ENCODE results near the gene ZNF831. TPM values are rescaled to one million over a fixed set of nuclear protein-coding genes. Genes with fewer than 3 reads are reported as not detected.

ZNF831 gene
- total RNA-seq, 4 donors from 2014 or later, result under 0.01 to 1.8 (median 0.87) TPM

DNA sequence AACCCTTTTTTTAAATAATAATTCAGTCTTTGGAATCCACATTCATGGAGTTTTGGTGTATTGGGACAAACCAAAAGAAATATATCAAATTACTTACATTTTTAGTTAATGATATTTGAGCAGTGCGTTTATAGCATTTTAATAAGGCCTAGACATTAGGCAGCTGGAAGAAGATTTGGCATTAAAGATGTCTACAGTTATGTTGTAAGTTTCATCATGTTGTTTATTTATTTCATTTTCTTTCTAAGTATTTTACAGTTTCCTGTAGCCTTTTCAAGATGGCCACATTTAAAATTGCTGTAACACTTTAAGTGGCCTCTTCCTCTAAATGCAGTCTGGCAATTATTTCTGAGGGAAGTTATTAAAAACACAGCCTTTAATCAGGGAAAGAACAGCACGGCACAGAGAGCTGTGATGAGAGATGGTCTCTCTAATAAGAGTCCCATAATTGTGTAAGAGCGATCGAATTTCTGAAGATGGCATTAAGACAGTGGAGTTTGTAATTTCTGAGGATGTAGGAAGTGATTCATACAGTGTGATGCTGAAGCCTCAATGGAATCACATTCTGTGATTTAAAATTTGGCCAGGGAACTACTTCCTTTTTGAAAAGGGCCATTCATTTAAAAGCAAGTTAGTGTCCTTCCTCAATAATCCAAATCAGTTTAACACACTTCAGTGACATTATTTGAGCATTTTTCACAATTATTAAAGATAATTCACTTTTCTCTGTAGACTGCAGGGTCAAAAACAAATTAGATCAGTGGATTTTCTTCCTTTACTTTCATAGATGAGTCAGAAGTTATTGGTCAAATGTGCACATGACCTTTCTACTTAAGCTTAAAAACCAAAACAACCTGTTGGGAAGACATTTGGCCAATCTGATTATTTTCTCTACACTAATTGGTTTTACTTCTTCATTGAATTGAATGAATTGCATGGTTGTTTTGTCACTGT is 84.4 kb downstream of the ZNF831 start:
- Histone ChIP-seq H3K27me3 (peaks cover 0 to 11% of the 10 kb centered on the region in 2 donors), H3K9me3 (peaks cover 0 to 8% (median 0%) of the 10 kb centered on the region in 4 donors), H3K36me3 (no peaks in the 10 kb centered on the region), H3K27ac (no peak overlapping the region), H3K4me3 (no peak overlapping the region), H3K4me1 (no peaks in the 10 kb centered on the region)
- TF ChIP-seq POLR2A (IDR thresholded peaks at IDR 0.05) (no peak), CTCF (IDR thresholded peaks at IDR 0.05) (no peak), EP300 (IDR thresholded peaks at IDR 0.05) (no peak)
- 46 to 51% methylated on average over 4 of the region's 4 CpGs for WGBS, 2 donors
- no peak for DNase-seq (ENCODE audit: low spot score in 2 of 2)

DNA sequence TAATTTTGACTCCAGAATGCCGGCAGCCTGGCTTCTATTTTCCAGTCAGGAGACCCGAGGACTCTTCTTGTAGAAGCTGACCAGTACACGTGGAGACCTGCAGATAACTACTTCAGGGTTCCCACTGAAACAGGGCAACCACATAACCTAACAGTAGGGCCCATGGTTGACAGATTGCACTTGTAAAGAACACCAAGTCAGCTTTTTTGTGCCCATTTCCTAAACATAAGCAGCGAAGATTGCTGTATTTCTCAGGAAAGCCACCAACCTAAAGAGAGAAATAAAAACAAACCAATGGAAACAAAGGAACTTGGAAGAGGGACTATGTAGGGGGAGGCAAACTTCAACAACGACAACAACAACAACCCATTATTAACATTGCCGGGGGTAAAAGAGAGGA is 86.7 kb downstream of the ZNF831 start:
- WGBS, 2 donors, result 84 to 89% methylated on average over 6 of the region's 6 CpGs
- no peak for DNase-seq (ENCODE audit: low spot score in 2 of 2)
- Histone ChIP-seq H3K9me3 (peaks cover 0 to 8% (median 0%) of the 10 kb centered on the region in 4 donors), H3K27me3 (peaks cover 0 to 4% of the 10 kb centered on the region in 2 donors), H3K4me3 (no peak overlapping the region), H3K4me1 (no peaks in the 10 kb centered on the region), H3K36me3 (no peaks in the 10 kb centered on the region), H3K27ac (no peak overlapping the region)
- TF ChIP-seq EP300 (IDR thresholded peaks at IDR 0.05) (no peak), CTCF (IDR thresholded peaks at IDR 0.05) (no peak), POLR2A (IDR thresholded peaks at IDR 0.05) (no peak)

DNA sequence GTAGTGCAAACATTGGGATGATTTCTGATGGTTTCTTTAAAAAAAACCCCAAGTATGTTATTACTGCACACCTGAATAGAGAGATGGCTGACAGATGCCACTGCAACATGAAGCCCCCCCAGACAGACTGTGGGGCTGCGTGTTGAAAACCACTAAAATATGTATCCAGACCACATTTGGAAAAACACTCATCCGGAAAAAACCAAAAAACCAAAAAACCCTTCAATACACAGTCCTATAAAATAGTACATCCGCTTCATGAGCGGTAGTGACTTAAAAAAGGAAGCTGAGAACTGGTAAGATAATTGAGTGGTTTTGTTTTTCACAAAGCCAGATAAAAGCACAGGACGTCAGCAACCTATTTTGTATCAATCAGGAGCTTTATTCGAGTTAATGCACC is 89.7 kb downstream of the ZNF831 start:
- Histone ChIP-seq H3K9me3 (peaks cover 0 to 8% (median 0%) of the 10 kb centered on the region in 4 donors), H3K27me3 (peaks cover 0 to 8% of the 10 kb centered on the region in 2 donors), H3K27ac (no peak overlapping the region), H3K36me3 (no peaks in the 10 kb centered on the region), H3K4me1 (no peaks in the 10 kb centered on the region), H3K4me3 (no peak overlapping the region)
- TF ChIP-seq POLR2A (IDR thresholded peaks at IDR 0.05) (no peak), CTCF (IDR thresholded peaks at IDR 0.05) (no peak), EP300 (IDR thresholded peaks at IDR 0.05) (no peak)
- WGBS, 2 donors, result 59 to 68% methylated on average over 6 of the region's 6 CpGs
- no peak for DNase-seq (ENCODE audit: low spot score in 2 of 2)

DNA sequence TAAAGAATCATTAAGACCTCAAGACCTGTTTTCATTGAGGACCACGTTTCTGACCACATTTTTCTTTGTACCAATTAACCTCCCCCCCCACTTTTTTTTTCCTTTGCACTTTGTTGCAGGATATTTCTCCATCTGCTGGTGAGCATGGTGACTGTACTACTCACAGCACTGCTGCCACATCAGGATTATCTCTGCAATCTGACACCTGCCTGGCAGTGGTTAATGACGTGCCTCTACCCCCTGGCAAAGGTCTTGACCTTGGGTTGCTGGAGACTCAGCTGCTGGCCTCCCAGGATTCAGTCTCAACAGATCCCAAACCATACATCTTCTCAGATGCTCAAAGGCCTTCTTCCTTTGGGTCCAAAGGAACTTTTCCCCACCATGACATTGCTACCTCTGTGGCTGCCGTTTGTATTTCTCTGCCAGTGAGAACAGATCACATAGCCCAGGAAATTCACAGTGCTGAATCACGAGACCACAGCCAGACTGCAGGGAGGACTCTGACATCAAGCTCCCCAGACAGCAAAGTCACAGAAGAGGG is 90.2 kb downstream of the ZNF831 start:
- H3K36me3 ChIP-seq, result no peaks in the 10 kb centered on the region
- H3K27ac ChIP-seq, result no peak overlapping the region
- no peak for DNase-seq (ENCODE audit: low spot score in 2 of 2)
- H3K4me1 ChIP-seq, result no peaks in the 10 kb centered on the region
- 27 to 28% methylated on average over 4 of the region's 4 CpGs for WGBS, 2 donors
- peaks cover 0 to 8% (median 0%) of the 10 kb centered on the region in 4 donors for H3K9me3 ChIP-seq
- no peak overlapping the region for H3K4me3 ChIP-seq
- peaks cover 0 to 8% of the 10 kb centered on the region in 2 donors for H3K27me3 ChIP-seq
- no peak for TF ChIP-seq EP300 (IDR thresholded peaks at IDR 0.05)
- TF ChIP-seq CTCF (IDR thresholded peaks at IDR 0.05), result no peak
- no peak for TF ChIP-seq POLR2A (IDR thresholded peaks at IDR 0.05)

- Histone ChIP-seq H3K27ac (no peak overlapping the region), H3K4me1 (no peaks in the 10 kb centered on the region), H3K9me3 (peaks cover 0 to 7% (median 0%) of the 10 kb centered on the region in 4 donors), H3K36me3 (no peaks in the 10 kb centered on the region), H3K27me3 (peaks cover 0 to 8% of the 10 kb centered on the region in 2 donors), H3K4me3 (no peak overlapping the region)
- no peak for TF ChIP-seq CTCF (IDR thresholded peaks at IDR 0.05)
- WGBS, 2 donors, result 55 to 70% methylated on average over 5 of the region's 5 CpGs
- DNase-seq (ENCODE audit: low spot score in 2 of 2), result no peak
Measured at GRCh38 chr20:59255256-59255655, 91.6 kb downstream of the ZNF831 start.

Data from tibial nerve (tissue), 4 donors.